ENCODE results near the gene TMEM120B. TPM values are rescaled to one million over a fixed set of nuclear protein-coding genes. Genes with fewer than 3 reads are reported as not detected.
"Not testable (repeated sequence)": the region's sequence is repeated elsewhere in the genome, so short reads cannot be mapped to it uniquely, and the experiment has no call there.

TMEM120B gene
- total RNA-seq (2014; rRNA removed; shearing (Covaris generic)): 13.6 and 14.2 TPM in 2 replicates
- polyA plus RNA-seq (2015; cell fraction: cytosol; rRNA removed): 26.2 and 36.7 TPM in 2 replicates
- 55.1 and 56.4 TPM in 2 replicates for polyA plus RNA-seq (2015; cell fraction: nucleus; rRNA removed)

GRCh38 chr12:121712461-121713256 is at the start of gene TMEM120B:
TMEM120B (plus strand) TSS chr12:121712752; CDS start chr12:121712896, 144 bp downstream.
- in situ Hi-C loops (cut with HindIII; ENCODE audit: low pct_unique_long_range_greater_than_20kb, low sequenced_read_pairs): no loop called here
- peak; percentile 75 for DNase-seq (ENCODE audit: low read depth, low spot score)

GRCh38 chr12:121663610-121663929 is 49.0 kb upstream of the TMEM120B start:
- in situ Hi-C loops (cut with HindIII; ENCODE audit: low pct_unique_long_range_greater_than_20kb, low sequenced_read_pairs): no loop called here
- DNase-seq (ENCODE audit: low read depth, low spot score): no peak

GRCh38 chr12:121666829-121667228 is 45.7 kb upstream of the TMEM120B start:
- DNase-seq (ENCODE audit: low read depth, low spot score); in situ Hi-C loops (cut with HindIII; ENCODE audit: low pct_unique_long_range_greater_than_20kb, low sequenced_read_pairs): not testable (repeated sequence)

- in situ Hi-C loops (cut with HindIII; ENCODE audit: low pct_unique_long_range_greater_than_20kb, low sequenced_read_pairs): no loop called here
- peak; percentile 56 for DNase-seq (ENCODE audit: low read depth, low spot score)
These were observed 43.6 kb upstream of the TMEM120B start for GRCh38 chr12:121668750-121669520.

GRCh38 chr12:121669521-121669900 is 43.0 kb upstream of the TMEM120B start, which contains the start of gene MORN3:
MORN3 (minus strand) TSS chr12:121669654; CDS start chr12:121669483, 171 bp downstream.
- in situ Hi-C loops (cut with HindIII; ENCODE audit: low pct_unique_long_range_greater_than_20kb, low sequenced_read_pairs): no loop called here

GRCh38 chr12:121673013-121673511 is 39.5 kb upstream of the TMEM120B start:
- peak; percentile 33 for DNase-seq (ENCODE audit: low read depth, low spot score)
- in situ Hi-C loops (cut with HindIII; ENCODE audit: low pct_unique_long_range_greater_than_20kb, low sequenced_read_pairs): no loop called here

More at GRCh38 chr12:121669521-121669900, 43.0 kb upstream of the TMEM120B start, which contains the start of gene MORN3:
- no peak for DNase-seq (ENCODE audit: low read depth, low spot score)

GRCh38 chr12:121676190-121676589 is 36.4 kb upstream of the TMEM120B start:
- in situ Hi-C loops (cut with HindIII; ENCODE audit: low pct_unique_long_range_greater_than_20kb, low sequenced_read_pairs): no loop called here
- DNase-seq (ENCODE audit: low read depth, low spot score): no peak

- no peak for DNase-seq (ENCODE audit: low read depth, low spot score)
- in situ Hi-C loops (cut with HindIII; ENCODE audit: low pct_unique_long_range_greater_than_20kb, low sequenced_read_pairs): no loop called here
These were observed 34.2 kb upstream of the TMEM120B start for GRCh38 chr12:121678305-121678704.

- in situ Hi-C loops (cut with HindIII; ENCODE audit: low pct_unique_long_range_greater_than_20kb, low sequenced_read_pairs): no loop called here
- no peak for DNase-seq (ENCODE audit: low read depth, low spot score)
These were observed 33.7 kb upstream of the TMEM120B start for GRCh38 chr12:121678716-121679300.

- peak; percentile 49 for DNase-seq (ENCODE audit: low read depth, low spot score)
- in situ Hi-C loops (cut with HindIII; ENCODE audit: low pct_unique_long_range_greater_than_20kb, low sequenced_read_pairs): not testable (repeated sequence)
These were observed 32.8 kb upstream of the TMEM120B start for GRCh38 chr12:121679661-121680197.

- no peak for DNase-seq (ENCODE audit: low read depth, low spot score)
- in situ Hi-C loops (cut with HindIII; ENCODE audit: low pct_unique_long_range_greater_than_20kb, low sequenced_read_pairs): no loop called here
These were observed 23.6 kb upstream of the TMEM120B start for GRCh38 chr12:121688966-121689365.

GRCh38 chr12:121689430-121689829 is 23.1 kb upstream of the TMEM120B start:
- no peak for DNase-seq (ENCODE audit: low read depth, low spot score)
- in situ Hi-C loops (cut with HindIII; ENCODE audit: low pct_unique_long_range_greater_than_20kb, low sequenced_read_pairs): no loop called here

- DNase-seq (ENCODE audit: low read depth, low spot score); in situ Hi-C loops (cut with HindIII; ENCODE audit: low pct_unique_long_range_greater_than_20kb, low sequenced_read_pairs): not testable (repeated sequence)
These were observed 19.8 kb upstream of the TMEM120B start for GRCh38 chr12:121692744-121693143.

GRCh38 chr12:121693155-121693687 is 19.3 kb upstream of the TMEM120B start:
- in situ Hi-C loops (cut with HindIII; ENCODE audit: low pct_unique_long_range_greater_than_20kb, low sequenced_read_pairs): no loop called here

GRCh38 chr12:121697093-121697698 is 15.4 kb upstream of the TMEM120B start:
- DNase-seq (ENCODE audit: low read depth, low spot score): peak; percentile 71
- in situ Hi-C loops (cut with HindIII; ENCODE audit: low pct_unique_long_range_greater_than_20kb, low sequenced_read_pairs): no loop called here

More at GRCh38 chr12:121693155-121693687, 19.3 kb upstream of the TMEM120B start:
- no peak for DNase-seq (ENCODE audit: low read depth, low spot score)

GRCh38 chr12:121697861-121698260 is 14.7 kb upstream of the TMEM120B start:
- in situ Hi-C loops (cut with HindIII; ENCODE audit: low pct_unique_long_range_greater_than_20kb, low sequenced_read_pairs); DNase-seq (ENCODE audit: low read depth, low spot score): not testable (repeated sequence)
